Measurements from ENCODE around the gene CDK14.

CDK14 gene

DNA sequence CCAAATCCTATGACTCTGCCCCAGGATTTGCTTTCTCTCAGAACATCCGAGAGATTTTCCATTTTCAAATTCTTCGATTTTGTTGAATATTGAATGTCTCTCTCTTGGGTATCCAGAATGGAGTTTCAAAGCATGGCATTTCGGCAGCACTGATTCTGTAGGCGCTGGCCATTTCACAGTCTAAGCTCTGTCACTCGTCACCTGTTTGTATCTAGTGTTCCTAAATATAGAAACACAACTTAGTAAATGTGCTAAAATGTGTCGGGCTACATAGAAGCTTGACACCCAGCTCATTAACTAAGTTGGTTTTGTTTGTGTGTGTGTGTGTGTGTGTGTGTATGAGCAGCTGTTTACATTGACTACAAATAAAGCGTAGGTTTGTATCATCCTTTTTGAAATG is 494.6 kb downstream of the CDK14 start:
- no peak overlapping the region for H3K27ac ChIP-seq
- H3K27me3 ChIP-seq (ENCODE audit: control insufficient read depth, insufficient read depth, low read length): no peaks in the 10 kb centered on the region
- no peaks in the 10 kb centered on the region for H3K36me3 ChIP-seq (ENCODE audit: control insufficient read depth, insufficient read depth, low read length)
- H3K9ac ChIP-seq: no peak overlapping the region
- H3K9me3 ChIP-seq (ENCODE audit: control insufficient read depth, low read length): no peaks in the 10 kb centered on the region
- H2AFZ ChIP-seq: no peak overlapping the region
- no peak overlapping the region for H3K4me2 ChIP-seq (ENCODE audit: low read length)
- H3K4me3 ChIP-seq (ENCODE audit: low read depth, low read length): no peak overlapping the region
- H3K4me1 ChIP-seq: no peaks in the 10 kb centered on the region
- TF ChIP-seq, protein P1, sequence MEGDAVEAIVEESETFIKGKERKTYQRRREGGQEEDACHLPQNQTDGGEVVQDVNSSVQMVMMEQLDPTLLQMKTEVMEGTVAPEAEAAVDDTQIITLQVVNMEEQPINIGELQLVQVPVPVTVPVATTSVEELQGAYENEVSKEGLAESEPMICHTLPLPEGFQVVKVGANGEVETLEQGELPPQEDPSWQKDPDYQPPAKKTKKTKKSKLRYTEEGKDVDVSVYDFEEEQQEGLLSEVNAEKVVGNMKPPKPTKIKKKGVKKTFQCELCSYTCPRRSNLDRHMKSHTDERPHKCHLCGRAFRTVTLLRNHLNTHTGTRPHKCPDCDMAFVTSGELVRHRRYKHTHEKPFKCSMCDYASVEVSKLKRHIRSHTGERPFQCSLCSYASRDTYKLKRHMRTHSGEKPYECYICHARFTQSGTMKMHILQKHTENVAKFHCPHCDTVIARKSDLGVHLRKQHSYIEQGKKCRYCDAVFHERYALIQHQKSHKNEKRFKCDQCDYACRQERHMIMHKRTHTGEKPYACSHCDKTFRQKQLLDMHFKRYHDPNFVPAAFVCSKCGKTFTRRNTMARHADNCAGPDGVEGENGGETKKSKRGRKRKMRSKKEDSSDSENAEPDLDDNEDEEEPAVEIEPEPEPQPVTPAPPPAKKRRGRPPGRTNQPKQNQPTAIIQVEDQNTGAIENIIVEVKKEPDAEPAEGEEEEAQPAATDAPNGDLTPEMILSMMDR (IDR thresholded peaks at IDR 0.05): no peak
- H3K79me2 ChIP-seq: no peaks in the 10 kb centered on the region

DNA sequence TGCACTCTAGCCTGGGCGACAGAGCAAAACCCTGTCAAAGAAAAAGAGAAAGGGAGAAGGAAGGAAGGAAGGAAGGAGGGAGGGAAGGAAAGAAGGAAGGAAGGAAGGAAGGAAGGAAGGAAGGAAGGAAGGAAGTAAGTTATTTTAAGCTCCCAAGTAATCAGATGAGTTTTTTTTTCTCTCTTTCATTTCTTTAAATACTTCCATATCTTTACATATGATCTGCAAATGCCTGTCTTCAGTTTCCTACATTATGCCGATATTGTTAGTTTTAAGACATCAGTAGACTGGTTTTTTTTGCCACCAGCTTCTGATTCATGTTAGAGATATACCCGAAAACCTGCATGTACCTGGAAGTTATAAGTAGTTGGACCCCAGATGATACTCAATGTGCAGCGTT is 495.5 kb downstream of the CDK14 start:
- Histone ChIP-seq H3K4me3 (ENCODE audit: low read depth, low read length) (no peak overlapping the region), H3K27me3 (ENCODE audit: control insufficient read depth, insufficient read depth, low read length) (no peaks in the 10 kb centered on the region), H3K27ac (no peak overlapping the region), H3K9me3 (ENCODE audit: control insufficient read depth, low read length) (no peaks in the 10 kb centered on the region), H3K4me1 (no peaks in the 10 kb centered on the region), H3K36me3 (ENCODE audit: control insufficient read depth, insufficient read depth, low read length) (no peaks in the 10 kb centered on the region), H2AFZ (no peak overlapping the region), H3K4me2 (ENCODE audit: low read length) (no peak overlapping the region), H3K79me2 (no peaks in the 10 kb centered on the region), H3K9ac (no peak overlapping the region)
- TF ChIP-seq, protein P1 (IDR thresholded peaks at IDR 0.05): no peak

DNA sequence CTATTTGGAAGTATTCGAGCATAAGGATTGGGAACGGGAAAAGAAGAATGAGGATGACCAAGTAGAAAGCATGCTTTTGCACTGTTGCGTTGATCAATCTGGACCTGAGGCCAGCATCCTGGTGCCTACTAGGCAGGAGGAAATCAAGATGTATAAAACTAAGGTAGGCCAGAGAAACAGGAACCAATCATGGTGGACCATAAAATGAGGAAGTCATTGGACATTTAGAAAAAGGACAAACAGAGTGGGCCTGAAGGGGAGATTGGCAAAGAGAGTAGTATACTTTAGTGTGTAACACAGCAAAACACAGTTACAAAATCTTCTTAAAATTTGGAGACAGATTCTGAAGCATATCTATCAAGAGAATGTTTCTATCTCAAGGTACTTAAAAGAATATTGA is 497.1 kb downstream of the CDK14 start:
- Histone ChIP-seq H3K27me3 (ENCODE audit: control insufficient read depth, insufficient read depth, low read length) (no peaks in the 10 kb centered on the region), H3K79me2 (no peaks in the 10 kb centered on the region), H3K4me3 (ENCODE audit: low read depth, low read length) (no peak overlapping the region), H3K4me2 (ENCODE audit: low read length) (no peak overlapping the region), H3K36me3 (ENCODE audit: control insufficient read depth, insufficient read depth, low read length) (no peaks in the 10 kb centered on the region), H3K9ac (no peak overlapping the region), H2AFZ (no peak overlapping the region), H3K4me1 (no peaks in the 10 kb centered on the region), H3K9me3 (ENCODE audit: control insufficient read depth, low read length) (no peaks in the 10 kb centered on the region), H3K27ac (no peak overlapping the region)
- TF ChIP-seq, protein P1 (IDR thresholded peaks at IDR 0.05): no peak

DNA sequence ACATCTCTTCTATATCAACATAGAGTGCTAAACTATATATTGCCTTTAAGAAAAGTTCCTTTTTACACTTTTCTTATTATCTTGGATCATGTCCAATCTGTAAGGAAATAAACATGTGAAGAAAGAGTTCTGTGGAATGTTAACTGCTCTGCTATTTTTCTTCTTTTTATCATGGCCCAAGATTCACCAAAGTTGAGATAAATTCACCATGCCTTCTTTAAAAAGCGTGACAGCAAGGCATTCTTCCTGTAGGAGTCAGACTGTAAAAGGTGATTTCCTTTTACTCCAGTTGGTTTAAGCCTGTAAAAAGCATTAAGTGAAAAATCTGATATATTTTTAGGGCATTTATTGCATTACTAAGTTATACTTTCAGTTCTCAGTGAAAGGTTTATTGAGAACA is 502.4 kb downstream of the CDK14 start:
- no peaks in the 10 kb centered on the region for H3K36me3 ChIP-seq (ENCODE audit: control insufficient read depth, insufficient read depth, low read length)

DNA sequence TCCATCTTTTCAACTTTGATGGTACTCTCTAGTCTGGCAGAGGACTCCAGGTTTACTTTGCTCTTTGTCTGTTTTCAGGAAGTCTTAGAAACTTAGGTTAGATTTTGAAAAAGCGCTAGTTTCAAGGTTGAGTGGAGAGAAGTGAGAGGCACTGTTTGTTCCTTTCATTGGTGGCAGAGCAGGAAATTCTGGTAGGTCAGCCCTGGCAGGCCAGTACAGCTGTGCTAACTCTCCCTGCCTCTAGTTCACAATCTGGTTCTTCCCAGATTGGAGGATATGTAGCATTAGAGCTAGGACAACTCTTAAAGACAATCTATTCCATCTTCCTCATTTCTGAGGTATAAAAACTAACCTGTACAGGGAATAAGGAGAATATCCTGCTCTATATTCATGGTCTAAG is 507.2 kb downstream of the CDK14 start:
- Histone ChIP-seq H3K36me3 (ENCODE audit: control insufficient read depth, insufficient read depth, low read length) (no peaks in the 10 kb centered on the region), H3K4me3 (ENCODE audit: low read depth, low read length) (no peak overlapping the region), H3K27me3 (ENCODE audit: control insufficient read depth, insufficient read depth, low read length) (no peaks in the 10 kb centered on the region), H3K79me2 (no peaks in the 10 kb centered on the region), H3K9ac (no peak overlapping the region), H2AFZ (no peak overlapping the region), H3K4me1 (no peaks in the 10 kb centered on the region), H3K4me2 (ENCODE audit: low read length) (no peak overlapping the region), H3K9me3 (ENCODE audit: control insufficient read depth, low read length) (no peaks in the 10 kb centered on the region), H3K27ac (no peak overlapping the region)
- TF ChIP-seq, protein P1 (IDR thresholded peaks at IDR 0.05): no peak

More for the DNA sequence above, 502.4 kb downstream of the CDK14 start:
- TF ChIP-seq, protein P1 (IDR thresholded peaks at IDR 0.05): no peak
- H3K4me3 ChIP-seq (ENCODE audit: low read depth, low read length): no peak overlapping the region
- no peaks in the 10 kb centered on the region for H3K79me2 ChIP-seq
- no peak overlapping the region for H2AFZ ChIP-seq
- no peak overlapping the region for H3K4me2 ChIP-seq (ENCODE audit: low read length)
- H3K27me3 ChIP-seq (ENCODE audit: control insufficient read depth, insufficient read depth, low read length): no peaks in the 10 kb centered on the region
- no peaks in the 10 kb centered on the region for H3K4me1 ChIP-seq
- H3K9me3 ChIP-seq (ENCODE audit: control insufficient read depth, low read length): no peaks in the 10 kb centered on the region
- H3K9ac ChIP-seq: no peak overlapping the region
- no peak overlapping the region for H3K27ac ChIP-seq
